HG03521 (cell line): ENCODE results near the gene BTLA.
"Not testable (repeated sequence)": the region's sequence is repeated elsewhere in the genome, so short reads cannot be mapped to it uniquely, and the experiment has no call there.

Experiments
- ATAC-seq: cut with Tn5 transposase; IDR thresholded peaks from one replicate; pipeline ENCODE4 v1.9.1; 2021; ENCODE audit warnings: mild to moderate bottlenecking, moderate library complexity; ENCODE audit not compliant: unreplicated experiment

BTLA gene

DNA sequence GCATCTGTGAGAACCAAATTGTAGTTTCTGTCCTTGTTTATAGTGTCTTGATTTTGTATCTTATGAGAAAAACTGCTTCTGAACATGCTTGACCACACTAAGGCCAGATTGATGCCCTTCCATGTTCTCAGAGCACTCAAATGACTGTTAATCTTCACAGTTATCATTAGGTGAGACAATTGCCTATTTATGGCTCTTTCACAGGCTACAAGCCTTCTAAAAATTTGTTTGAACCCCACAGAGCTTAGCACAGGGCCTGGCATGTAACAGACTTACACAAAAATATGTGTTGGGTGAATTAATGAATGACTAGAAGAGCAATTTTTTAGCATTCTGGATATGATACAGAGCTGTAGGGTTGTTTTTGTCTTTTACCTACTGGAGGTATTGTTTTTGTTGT, 43.1 kb downstream of the BTLA start:
- no peak for ATAC-seq

DNA sequence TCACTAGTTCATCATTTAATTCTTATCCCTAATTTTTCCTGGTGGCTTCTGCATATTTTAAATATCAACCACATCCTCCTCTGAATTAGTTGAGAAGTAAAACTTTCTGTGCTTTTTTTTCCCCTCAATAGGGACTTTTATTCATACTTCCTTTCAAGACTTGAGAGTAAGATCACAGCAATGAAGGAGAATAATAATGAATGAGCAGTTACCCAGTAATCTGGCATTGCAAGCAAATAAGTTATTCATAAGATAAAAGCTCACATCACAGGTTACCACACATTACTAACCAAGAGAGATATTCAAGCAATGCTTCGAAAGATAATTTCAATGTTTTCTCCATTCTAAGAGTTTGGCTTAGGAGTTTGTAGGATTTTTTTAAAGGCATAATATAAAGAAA, 50.3 kb downstream of the BTLA start:
- ATAC-seq = no peak

DNA sequence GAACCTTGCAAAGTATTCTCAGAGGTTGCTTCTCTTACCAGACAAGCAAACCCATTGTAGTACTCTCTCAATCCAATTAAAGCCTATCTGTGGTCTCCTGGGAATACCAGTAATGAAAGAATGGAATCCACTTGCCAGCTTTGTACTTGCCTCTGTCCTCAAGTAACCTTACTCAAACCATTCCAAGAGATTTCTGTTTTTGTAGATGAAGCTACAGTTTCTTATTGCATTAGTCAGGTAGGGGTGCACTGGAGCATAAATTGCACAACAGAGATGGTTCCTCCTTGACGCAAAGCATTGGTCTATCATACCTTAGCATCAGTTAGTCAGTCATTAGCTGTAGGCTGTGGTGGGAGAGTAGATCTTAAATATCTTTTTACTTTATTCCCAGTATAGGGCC, 52.9 kb downstream of the BTLA start:
- ATAC-seq = no peak

DNA sequence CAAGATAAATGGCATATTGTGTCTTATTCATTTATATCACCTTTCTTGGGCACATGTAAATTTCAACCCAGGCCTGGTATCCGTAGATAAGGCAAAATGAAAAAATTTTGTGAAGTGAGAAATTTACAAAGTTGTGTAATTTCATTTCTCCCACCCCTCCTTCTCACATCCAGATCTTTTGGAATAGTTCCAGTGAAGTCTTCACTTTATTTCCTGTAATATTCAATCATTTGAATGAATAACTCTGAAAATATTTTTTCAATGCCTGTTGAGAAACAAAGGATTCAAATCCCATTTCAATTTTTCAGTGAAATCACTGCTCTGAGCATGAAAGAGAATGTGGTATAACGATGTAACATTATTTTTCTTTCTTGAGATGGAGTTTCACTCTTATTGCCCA, 53.4 kb downstream of the BTLA start:
- ATAC-seq = no peak

DNA sequence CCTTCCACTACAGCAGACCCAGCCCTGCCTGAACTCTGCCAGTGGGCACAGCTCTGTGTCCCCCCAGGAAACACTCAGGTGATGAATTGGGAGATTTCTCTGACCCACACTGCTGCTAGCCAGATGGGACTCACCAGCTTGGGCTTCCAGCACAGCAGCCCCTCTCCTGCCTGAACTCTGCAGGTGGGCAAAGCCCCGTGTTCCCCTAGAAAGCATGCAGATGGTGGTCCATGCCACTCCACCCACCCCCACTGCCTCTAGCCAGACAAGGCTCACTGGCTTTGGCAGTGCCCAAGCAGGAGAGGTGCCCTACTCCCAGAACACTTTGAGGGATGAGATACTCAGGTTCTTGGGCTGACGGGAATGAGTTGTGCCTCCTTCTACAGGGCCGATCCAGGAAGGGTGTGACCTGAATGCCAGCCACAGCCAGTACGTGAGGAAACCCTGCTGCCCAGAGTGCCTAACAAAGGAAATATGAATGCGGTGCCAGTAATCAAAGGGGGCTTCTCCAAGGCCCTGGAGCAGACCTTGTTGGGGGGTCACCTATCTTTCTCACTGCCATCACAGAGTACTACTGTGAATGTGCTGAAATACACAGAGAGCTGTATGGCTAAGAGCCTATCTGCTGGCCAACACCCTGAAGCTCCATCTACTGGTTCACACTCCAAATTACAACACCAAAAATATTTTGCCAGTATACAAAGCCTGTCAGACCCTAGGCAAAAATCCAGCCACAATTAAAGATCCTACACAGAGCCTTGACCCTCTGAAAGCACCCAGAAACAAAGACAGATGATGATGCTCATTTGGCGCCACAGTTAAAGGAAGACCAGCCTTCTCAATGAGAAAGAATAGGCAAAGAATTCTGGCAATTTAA, 61.9 kb downstream of the BTLA start:
- no peak for ATAC-seq

DNA sequence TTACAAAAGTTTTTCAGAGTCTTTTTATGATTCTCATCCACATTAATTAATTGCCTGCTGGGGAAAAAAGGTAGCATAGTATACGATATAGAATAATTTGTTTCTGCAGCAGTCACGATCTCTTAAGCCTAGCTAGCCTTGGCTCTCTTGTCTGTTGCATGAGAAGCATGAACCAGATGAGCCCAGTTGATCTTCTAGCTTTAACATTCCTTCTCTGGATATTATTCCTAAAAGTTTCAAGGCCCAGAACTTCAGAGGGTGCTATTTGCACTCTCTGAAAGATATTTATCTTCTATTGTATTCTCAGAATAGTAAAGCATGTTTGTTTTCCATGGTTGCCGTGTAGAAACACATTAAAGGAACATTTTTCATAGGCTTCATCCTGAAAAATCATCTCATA, 69.3 kb downstream of the BTLA start:
- no peak for ATAC-seq

DNA sequence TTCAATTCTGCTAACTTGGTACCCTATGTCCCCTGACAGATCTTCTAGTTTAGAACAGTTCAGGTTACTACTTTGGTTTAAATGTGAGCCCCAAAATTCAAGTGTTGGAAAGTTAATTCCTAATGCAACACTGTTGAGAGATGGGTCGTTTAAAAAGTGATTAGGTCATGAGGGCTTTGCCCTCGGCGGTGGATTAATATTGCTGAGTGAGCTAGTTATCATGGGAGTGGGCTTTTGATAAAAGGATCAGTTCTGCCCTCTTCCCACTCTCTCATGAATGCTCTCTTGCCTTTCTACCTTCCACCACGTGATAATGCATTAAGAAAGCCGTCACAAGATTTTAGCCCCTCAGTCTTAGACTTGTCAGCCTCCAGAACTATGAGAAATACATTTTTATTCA, 72.1 kb downstream of the BTLA start:
- no peak for ATAC-seq

DNA sequence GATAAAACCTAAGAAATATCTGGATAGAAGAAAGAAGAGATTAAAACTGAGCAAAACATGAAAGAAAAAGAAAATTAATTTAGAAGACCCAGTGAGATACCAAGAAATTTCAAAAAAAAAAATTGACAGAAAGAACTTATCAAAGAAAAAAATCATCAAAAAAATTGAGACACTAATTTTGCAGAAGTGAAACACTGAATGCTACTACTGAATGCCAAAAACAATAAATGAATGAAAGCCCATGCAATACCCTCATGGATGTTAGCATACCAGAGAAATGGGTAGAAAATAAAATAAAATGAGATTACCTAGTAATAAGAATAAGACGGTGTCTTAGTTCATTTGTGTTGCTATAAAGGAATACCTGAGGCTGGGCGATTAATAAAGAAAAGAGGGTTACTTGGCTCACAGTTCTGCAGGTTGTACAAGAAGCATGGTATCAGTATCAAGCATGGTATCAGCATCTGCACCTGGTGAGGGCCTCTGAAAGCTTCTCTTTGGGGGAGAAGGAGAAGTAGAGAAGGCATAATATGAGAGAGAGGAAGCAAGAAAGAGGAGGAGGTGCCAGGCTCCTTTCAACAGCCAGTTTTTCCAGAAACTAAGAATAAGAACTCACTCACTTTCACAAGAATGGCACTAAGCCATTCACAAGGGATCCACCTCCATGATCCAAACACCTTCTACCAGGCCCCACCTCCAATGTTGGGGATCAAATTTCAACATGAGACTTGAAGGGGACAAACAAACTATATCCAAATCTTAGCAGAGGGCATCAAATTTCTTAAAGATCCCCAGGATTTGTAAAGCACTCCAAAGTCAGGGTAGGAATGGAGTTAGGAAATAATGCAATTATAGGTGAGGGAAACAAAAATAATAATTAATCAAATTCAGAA, 73.2 kb downstream of the BTLA start:
- ATAC-seq = no peak

DNA sequence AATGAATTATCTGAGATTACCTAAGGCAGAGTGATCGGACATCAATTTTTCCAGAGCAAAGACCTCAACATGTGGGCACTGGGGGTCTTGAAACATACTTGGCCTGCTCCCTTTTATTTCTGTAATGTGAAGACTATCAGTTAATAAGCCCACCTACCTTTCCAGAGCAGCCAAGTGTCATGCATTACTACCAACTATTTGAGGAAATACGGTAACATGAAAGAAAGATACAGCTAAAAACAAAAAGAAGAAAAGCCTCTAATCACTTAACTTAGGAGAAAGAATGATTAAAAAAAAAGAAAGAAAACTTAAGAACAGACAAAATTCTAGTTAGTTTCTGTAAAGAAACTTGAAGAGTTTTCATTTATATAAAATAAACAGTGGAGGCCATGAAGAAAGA, 73.9 kb downstream of the BTLA start:
- ATAC-seq = no peak

DNA sequence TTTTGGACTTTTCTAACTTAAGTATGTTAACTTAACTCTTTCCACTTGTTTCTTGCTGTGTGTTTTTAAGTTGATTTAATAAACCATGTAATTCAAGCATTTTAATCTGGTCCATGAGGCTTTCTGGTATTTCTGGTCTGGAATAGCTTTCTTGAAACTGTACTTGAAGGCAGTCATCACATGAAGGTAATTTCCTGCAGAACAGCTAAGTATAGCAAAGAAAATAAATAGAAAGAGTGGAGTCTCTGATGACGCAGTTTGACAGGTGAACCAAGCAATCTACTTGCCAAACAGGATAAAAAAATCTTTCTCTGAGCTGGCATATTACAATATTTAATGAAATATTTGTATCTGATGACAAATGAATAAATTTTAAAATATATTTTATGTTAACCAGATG, 74.9 kb downstream of the BTLA start:
- no peak for ATAC-seq

DNA sequence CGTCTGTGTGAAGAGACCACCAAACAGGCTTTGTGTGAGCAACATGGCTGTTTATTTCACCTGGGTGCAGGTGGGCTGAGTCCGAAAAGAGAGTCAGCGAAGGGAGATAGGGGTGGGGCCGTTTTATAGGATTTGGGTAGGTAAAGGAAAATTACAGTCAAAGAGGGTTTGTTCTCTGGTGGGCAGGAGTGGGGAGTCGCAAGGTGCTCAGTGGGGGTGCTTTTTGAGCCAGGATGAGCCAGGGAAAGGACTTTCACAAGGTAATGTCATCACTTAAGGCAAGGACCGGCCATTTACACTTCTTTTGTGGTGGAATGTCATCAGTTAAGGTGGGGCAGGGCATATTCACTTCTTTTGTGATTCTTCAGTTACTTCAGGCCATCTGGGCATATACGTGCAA, 76.4 kb downstream of the BTLA start:
- ATAC-seq = not testable (repeated sequence)

DNA sequence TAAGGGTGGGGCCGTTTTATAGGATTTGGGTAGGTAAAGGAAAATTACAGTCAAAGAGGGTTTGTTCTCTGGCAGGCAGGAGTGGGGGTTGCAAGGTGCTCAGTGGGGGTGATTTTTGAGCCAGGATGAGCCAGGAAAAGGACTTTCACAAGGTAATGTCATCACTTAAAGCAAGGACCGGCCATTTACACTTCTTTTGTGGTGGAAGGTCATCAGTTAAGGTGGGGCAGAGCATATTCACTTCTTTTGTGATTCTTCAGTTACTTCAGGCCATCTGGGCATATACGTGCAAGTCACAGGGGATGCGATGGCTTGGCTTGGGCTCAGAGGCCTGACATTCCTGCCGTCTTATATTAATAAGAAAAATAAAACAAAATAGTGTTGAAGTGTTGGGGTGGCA, 80.7 kb downstream of the BTLA start:
- not testable (repeated sequence) for ATAC-seq

DNA sequence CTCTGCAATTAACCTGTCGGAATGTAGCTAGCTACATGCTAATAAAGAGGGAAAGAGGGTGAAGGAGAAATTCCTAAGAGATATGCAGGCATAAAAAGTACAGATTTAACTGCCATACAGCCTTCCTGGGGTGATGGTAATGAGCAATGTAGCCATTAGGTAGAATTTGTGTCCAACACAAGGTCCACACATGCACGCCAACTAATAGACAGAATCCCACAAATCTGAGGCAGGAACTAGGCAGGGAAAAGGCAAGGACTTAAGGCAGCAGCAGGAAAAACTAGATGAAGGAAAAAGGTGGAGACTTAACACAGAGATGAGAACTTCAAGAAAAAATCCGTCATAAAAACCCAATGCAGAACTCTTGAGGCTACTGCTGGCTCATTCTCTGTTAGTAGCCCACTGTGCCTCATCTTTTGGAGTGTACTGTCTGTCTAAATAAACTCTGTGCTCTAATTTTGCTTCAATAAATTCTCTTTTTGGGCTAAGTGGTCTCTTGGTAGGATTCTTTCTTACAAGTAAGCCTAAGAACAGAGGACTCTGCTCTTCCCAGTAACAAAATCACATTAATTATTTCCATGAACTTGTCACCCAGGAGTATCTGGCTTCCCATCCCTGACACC, 81.5 kb downstream of the BTLA start:
- no peak for ATAC-seq

DNA sequence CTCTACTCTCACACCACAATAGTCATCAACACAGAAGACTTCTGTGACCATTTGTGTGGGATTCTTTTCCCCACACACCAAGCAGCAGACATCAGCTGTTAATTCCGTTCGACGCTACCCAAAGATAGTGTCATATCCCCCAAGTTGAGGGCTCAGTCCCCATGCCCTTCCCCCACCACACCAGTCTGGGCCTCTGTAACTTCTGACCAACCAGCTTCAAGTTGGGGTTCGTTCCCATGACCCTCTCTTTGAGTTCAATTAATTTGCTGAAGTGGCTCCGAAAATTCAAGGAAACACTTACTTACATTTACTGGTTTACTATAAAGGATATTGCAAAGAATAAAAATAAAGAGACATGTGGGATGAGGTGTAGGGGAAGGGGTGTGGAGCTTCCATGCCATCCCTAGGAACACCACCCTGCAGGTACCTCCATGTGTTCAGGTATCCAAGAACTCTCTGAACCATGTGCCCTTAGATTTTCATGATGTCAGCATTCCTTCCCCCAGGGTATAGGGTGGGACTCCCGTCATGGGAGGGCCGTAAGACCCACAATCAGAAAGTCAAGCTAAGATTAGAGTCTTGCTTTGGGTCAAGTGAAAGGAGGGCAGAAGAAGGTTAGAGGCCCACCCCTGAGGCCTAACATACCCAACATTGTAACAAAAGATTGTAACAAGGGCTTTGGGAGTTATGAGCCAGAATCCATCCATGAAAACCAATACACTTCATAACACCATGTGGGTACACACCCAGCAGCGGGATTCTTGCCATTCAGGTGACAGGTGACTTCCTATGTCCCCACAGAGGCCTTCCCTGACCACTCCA, 82.7 kb downstream of the BTLA start:
- ATAC-seq = no peak

DNA sequence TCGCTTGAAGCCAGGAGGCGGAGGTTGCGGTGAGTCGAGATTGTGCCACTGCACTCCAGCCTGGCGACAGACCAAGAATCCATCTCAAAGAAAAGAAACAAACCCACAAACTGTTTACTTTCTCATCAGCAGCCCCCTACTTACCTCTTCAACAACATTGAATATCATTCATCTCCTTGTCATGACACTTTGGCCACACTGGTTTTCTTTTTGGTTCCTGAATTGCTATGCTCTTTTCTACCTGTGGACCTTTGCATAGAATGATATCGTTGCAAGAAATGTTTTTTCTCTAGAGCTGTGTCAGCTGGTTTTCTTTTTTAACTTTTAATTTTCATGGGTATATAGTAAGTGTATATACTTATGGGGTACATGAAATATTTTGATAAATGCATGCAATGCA, 83.9 kb downstream of the BTLA start:
- no peak for ATAC-seq
